GM19468 (cell line): Measurements from ENCODE around the gene TRPV6.

Experiments used
- ATAC-seq: cut with Tn5 transposase; IDR thresholded peaks from one replicate; pipeline ENCODE4 v1.9.1; 2021; ENCODE audit warnings: mild to moderate bottlenecking, moderate library complexity, moderate number of reproducible peaks; ENCODE audit not compliant: unreplicated experiment; ENCODE audit errors: extremely low read depth

TRPV6 gene

DNA sequence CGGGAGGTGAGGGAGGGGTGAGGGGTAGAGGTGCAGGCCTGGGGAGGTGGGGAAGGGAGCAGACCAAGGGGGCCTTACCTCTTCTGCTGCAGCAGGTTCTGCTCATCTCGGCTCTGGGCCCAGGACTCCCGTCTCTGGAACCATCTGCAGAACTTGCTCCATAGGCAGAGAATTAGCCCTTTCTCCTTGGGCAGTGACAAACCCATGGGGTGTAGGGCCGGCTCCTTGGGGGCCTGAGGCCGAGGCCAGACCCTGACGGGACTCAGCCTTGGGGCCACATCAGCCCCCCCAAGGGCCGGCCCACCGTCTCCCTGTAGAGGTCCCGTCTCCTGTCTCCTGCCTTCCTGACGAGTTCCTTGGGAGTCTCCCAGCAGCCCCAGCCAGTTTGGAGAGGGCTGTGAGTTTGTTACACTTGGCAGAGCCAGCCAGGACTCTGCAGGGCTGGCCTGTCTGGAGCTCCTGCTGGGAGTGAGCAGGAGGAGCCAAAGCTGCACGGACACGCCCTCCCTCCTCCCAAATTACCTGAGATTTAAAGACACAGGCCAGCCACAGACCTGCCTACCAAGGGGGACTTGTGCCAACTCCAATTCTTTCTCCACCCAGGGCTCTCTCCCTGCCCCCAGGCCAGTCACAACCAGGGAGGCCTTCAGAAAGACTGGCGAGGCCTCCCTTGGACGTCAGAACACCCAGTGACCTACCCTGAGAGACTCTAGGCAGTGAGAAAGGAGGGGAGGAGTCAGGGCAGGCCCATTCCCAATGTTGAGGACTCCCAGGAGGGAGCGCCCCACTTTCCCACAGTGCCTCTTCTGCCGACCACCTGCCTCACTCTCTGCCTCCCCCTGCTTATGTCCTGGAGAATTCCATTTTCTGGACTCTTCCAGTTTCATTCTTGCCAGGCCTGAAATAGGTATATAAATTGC is at the start of gene TRPV6:
TRPV6 (minus strand) TSS at position 435 of the 920 bp plus-strand sequence.
- ATAC-seq: no peak

DNA sequence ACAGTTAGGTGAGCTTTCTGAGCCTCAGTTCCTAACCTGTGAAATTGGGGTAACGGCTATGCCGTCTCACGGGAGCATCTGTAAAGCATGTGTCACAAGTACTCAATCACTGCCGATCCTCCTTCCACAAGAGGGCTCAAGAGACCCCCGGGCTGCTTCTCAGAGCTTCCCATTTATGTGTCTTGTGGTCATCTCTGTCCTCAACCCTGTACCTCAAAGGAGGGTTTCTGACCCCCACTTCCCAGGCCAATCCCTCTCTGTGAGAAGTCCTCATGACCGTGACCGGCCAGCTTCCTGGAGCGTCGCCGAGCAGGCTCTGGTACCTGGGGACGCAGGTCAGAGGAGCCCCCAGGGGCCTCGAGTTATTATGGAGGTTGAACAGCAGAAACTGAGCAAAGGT is 48.5 kb upstream of the TRPV6 start:
- ATAC-seq: no peak

GRCh38 chr7:142933624-142934023 is 48.1 kb upstream of the TRPV6 start, which contains the start of gene TRPV5:
TSS of gene TRPV5 (minus strand) at chr7:142933746. CDS start at chr7:142933459, 287 bp downstream.
- ATAC-seq: no peak

GRCh38 chr7:142933092-142933475 is 47.5 kb upstream of the TRPV6 start:
- no peak for ATAC-seq

GRCh38 chr7:142932386-142933091 is 47.0 kb upstream of the TRPV6 start:
- ATAC-seq: no peak

DNA sequence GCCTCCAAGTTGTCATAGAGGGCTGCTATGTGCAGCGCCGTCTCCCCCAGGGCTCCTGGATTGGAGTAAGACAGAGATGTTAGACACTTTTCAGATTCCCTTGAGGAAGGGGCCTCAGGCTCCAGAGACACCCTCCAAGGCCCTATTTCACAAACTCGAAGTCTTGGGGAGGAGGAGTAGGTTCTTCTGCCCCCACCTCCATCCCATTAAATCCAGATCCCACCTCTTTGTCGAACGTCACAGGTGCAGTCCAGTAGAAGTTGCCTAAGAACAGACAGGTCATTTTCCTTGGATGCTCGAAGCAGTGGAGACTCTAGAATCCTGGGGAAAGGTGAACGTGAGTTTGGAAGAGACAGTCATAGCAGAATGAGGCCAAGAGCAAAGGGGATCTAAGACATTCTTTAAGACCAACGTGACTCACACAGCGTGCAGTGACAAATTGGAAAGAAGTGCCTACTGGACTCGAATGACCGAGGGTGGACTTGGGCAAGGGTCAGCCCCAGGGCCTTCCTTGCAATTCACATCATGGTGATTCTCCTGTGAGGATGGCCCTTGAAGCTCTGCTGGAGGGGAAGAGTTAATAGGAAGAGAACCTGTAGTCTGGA is 44.7 kb upstream of the TRPV6 start:
- no peak for ATAC-seq

DNA sequence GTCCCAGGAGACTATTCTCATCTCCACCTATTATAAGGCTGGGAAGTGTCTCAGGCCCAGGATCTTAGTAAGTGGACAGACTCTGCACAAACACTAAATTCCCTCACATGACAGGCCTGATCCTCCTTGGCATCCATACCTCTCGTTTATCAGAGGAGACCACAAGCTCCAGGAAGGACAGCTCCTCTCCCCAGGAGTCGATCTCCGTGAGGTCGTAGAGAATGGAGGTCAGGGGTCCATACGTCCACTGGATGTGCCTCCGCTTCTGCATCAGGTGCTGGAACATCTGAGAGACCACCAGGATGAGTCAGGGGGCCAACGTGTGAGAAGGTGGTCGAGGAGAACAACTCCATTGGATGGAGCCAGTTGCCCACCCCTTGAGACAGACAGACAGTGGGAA is 42.4 kb upstream of the TRPV6 start:
- ATAC-seq: no peak

GRCh38 chr7:142927085-142927745 is 41.7 kb upstream of the TRPV6 start:
- no peak for ATAC-seq

- no peak for ATAC-seq
Observed at GRCh38 chr7:142925413-142925812, 39.9 kb upstream of the TRPV6 start.

DNA sequence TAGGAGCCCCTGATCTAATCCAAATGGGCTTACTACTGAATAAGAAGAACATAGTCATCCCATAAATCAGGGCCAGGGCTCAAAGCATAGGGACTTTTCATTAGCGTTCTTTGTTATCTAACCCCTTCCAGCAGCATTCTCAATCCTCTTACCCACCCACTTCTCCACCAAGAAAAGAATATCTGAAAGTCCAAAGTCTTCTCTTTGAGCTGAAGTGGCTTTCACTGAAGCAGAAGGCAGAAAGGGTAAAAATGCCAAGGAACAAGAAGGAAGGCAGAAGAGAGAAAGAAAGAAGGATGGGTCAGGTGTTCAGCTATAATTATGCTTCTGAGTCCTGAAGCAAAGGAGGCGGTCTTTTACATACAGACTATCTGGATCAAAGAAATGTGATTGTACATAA is 37.8 kb upstream of the TRPV6 start:
- ATAC-seq: no peak

DNA sequence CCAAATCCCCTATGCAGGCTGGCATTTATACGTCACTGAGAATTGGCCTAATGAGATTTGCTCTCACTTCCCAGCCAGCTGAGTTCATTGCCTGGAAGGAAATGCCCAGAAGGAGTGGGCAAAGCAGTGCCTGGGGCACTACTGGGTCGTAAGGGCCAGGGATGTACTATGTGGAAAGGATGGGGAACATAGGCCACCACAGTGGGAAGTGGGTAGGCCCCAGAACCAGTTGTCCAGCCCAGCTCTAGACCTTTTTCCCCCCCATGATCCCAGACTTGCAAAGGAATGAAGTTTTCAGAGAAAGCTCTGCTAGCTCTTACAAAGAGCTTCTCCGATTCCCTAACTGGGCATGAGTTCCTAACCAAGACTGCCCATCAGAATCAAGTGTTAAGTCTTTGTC is 34.1 kb upstream of the TRPV6 start:
- ATAC-seq: no peak

GRCh38 chr7:142918901-142919300 is 33.4 kb upstream of the TRPV6 start:
- ATAC-seq: no peak

GRCh38 chr7:142917447-142917846 is 31.9 kb upstream of the TRPV6 start:
- no peak for ATAC-seq

DNA sequence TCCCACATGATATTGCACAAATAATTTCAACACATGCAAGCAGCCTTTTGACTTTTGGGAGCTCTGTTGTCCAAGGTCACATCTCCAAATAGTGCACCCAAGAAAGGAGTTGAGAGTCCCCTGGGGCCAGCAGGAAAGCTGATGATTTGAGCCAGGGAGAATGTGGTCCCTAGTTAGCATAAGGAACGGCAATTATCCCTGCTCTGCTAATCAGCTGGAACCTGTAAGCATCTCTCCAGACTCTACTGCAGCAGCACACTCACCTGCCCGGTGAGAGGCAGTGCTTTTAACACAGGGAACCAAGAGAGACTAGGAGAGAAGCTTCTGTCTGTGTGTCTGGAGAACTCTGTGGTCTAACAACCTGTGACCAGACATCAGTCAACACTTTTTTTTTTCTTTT is 31.0 kb upstream of the TRPV6 start:
- no peak for ATAC-seq

- ATAC-seq: no peak
Observed at GRCh38 chr7:142915315-142915714, 29.8 kb upstream of the TRPV6 start.

DNA sequence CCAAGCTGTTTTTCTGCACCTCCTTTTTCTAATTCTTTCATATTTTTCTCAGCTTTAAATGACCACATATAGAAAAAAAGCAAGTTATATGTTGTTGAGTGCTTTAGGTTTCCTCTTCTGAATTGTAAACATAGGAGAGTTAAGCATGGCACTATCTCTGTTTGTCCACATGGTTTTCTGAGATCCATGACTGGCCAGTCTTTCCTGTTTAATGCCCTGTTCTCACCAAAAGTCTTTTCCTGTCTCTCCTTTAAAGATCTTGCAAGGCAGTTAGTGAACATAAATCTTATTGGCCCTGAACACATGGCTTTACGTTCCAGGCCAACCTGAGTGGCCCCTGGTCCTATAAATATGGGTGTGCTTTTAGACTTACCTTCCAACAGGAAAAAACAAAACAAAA is 28.6 kb upstream of the TRPV6 start:
- ATAC-seq: no peak

DNA sequence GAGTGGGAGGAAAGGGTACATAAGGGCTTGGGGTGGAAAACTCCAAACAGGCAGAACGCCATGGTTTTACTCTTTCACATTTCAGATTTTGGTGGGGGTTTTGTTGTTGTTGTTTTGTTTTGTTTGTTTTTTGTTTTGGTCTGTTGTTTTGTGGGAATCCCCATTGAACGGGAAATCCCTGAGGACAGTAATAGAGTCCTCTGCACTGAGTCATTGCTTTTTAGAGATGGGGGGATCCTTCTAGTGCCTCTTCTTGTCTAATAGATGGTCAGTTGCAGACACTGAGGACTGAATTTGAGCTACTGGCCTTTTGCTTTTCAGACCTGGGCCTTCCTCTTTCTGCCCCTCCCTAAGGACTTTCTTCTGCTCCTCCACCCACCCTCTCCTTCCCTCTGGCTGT is 28.0 kb upstream of the TRPV6 start:
- no peak for ATAC-seq

DNA sequence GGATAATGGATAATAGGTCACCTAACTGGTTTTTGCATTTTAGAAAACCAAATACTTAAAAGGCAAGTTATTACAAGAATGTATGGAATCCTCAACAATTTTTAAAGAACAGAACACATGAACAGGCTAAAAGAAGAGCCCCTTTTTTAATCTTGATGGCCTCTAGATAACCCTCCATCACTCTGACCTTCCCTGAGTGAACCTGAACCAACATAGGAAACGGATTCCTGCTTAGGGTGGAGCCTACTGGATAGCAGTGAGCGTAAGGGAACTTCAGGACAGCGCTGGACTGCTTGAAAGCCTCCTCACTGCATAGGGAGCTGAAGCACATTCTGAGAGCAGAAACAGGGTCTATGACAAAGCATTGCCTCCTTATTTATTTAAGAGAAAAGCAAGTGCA is 27.5 kb upstream of the TRPV6 start:
- no peak for ATAC-seq

- no peak for ATAC-seq
Observed at GRCh38 chr7:142910481-142910880, 24.9 kb upstream of the TRPV6 start.

- no peak for ATAC-seq
Observed at GRCh38 chr7:142910031-142910433, 24.5 kb upstream of the TRPV6 start.
